HG02610 (cell line): ENCODE results near the gene CFI.

Experiments
- ATAC-seq: cut with Tn5 transposase; IDR thresholded peaks from one replicate; pipeline ENCODE4 v1.9.1; 2021; ENCODE audit warnings: mild to moderate bottlenecking, moderate library complexity; ENCODE audit not compliant: unreplicated experiment

The CFI gene

DNA sequence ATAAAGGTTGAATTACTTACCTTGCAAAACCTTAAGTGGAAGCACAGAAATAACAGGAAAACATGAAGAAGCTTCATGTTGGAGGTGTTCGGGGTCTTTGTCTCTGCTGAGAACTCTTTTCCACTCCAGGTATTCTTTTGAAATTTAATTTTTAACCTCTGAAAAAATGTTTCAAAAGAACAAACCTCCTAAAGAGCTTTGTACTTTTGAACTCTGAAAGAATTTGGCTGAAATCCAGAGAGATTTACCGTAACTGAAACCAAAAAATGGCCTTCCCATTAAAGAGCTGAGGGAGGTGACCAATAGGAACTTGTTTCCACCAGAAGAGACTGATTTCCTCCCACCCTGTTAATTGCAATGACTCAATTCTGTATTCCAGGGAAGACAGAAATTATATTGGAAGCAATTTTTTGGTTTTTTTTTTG lies at the start of gene CFI:
Gene CFI, minus strand, starts transcription at position 105 of the 425 bp plus-strand sequence. Its CDS starts 28 bp downstream, at position 77.
- ATAC-seq = no peak

DNA sequence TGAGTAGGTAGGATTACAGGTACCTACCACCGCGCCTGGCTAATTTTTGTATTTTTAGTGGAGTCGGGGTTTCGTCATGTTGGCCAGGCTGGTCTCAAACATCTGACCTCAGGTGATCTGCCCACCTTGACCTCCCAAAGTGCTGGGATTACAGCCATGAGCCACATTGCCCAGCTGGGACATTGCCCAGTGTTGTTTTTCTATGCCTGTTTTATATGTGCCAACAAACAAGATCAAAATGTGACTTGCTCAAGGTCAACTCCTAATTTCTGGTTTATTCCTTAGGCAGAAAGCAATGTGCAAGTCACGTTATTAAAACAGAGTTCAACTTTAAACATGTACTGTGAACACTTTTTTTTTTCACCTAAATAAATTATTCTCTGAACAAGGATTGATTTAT lies 48.8 kb upstream of the CFI start:
- no peak for ATAC-seq

DNA sequence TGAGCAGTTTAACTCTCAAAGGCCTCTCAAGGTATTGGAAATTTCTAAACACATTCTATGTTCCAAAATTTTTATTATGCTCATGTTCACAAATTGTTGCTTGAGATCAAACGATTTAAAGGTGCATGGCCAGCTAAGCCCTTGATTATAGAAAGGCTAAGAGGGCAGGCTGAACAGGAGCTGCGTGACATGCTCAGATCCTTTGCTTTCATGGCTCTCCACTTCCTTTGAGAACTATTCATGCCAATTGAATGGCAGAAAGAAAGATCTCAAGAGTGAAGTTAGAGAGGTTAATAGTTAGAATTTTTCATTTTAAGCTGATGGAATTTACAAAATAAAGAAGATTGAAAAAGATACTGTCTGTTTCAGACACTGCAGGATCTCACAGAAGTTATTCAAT lies 46.7 kb upstream of the CFI start:
- ATAC-seq = no peak

DNA sequence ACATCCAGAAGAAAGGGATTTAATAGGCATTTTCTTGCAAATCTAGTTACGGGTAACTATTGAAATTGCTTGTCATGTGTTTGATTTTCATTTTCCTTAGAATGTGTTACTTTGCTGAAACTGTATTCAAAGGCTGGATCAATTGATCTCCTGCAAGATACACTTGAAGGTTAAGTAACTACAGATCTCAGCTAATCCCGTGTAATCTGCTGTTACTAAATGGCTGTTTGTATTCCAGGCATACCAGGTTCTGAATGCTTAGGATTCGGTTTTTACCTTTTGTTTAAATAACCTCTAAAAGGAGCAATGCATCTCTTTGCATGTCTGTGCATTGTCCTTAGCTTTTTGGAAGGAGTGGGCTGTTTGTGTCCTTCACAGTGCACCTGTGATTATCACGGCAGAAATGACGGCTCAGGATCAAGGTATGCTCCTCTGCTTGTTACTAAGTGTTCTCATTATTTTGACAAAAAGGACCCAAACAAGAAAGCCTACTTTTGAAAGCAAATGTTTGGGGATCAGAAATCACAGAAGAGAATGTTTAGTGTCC lies 46.2 kb upstream of the CFI start, which contains the start of gene LRIT3:
Gene LRIT3, plus strand, starts transcription at position 212 of the 547 bp plus-strand sequence. Its CDS starts 95 bp downstream, at position 307.
- no peak for ATAC-seq

DNA sequence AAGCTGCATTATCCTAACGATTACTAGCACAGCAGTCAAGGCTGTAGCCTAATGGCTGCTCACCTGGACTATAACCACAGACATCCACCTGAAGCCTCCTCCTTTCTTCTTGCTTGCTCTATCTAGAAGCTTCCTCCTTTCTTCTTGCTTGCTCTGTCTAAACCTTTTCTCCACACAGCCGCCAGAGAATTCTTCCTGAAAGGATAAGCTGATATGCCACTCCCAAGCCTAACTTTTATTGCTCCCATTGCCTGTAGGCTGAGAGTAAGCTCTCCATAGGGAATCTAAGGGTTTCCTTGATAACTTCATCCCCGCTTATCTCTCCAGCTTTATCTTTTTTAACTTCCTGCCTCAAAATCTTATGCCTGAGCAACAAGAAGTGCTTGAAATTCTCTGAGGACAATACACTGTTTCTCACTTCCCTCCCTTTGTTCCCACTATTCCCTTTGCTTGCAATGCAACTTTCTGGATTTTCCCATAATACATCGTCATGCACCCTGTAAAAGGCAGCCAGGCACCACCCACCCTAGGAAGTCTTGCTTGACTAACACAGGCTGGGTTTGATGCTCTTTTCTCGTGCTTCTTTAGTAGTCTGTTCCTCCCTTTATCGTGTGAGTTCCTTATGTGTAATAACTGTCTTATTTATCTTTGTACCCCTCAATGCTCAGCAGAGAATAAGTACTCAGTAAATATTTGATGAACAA lies 44.7 kb upstream of the CFI start:
- no peak for ATAC-seq

DNA sequence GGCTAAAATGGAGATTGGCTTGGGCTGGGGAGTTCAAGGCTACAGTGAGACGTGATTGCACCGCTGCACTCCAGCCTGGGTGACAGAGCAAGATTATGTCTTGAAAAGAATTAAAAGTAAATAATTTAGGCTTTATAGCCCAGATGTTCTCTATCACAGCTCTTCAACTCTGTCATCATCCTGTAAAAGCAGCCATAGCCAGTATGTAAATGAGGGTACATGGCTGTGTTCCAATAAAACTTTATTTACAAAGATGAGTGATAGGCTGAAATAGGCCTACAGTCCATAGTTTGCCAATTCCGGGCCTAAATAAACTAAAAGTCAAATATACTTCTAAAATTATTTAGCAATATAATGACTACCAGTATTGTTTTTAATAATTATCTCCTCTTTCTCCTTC lies 35.2 kb upstream of the CFI start:
- no peak for ATAC-seq

DNA sequence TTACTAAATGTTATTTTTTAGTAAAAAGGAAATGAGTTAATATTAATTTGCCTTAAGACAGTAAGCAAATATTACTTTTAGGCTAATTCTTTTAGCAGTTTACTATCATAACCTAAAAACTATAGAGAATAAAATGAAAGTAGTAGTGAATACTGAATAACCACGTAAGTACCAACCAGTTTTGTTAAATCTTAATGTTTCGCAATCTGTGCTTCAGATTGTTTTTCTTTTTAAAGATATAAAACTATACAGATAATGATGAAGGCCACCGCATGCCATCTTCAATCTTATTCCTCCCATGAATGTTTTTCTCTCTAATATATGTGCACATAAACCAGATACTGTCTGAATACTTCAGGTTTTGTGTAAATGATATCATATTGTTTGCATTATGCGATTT lies 32.0 kb upstream of the CFI start:
- no peak for ATAC-seq

DNA sequence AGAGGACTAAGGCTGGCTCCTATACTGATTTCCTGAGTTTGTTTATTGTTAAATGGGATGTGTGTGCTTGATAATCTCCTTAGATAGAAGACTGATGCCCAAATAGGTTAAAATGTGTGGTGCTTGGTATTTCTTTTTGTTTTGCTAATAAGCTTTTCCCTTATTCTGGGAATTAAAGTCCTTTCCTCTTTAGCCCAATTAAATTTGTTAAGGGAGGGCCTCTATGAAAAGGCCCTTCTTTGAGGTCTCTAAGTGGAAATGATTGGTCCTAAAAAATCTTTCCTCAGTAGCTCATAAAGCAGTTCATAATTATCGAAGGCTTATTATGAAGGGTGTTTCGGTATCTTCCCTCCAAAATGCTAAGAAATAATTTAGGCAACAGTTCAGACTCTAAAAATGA lies 25.9 kb upstream of the CFI start, which contains the start of gene RRH:
Gene RRH, plus strand, starts transcription at position 301 of the 400 bp plus-strand sequence. Its CDS starts 56 bp downstream, at position 357.
- ATAC-seq = no peak

DNA sequence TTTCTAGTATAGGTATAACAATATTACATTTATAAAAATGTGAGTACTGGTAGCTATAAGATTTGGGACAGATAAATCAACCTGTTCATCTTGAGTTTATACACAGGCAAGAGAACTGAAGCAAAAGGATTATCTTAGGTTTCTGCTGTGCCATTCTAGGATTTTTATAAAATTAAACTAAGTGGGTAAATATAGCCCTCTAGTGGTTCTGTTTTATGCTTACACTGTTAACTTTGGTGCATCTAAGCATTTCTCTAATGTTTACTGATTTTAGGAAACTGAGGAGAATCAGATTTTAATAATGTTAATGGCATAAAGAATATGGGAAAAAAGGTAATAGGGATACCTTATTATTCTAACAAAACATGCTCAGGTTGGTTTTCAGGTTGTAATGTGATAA lies 24.9 kb upstream of the CFI start:
- ATAC-seq = peak; percentile 63

DNA sequence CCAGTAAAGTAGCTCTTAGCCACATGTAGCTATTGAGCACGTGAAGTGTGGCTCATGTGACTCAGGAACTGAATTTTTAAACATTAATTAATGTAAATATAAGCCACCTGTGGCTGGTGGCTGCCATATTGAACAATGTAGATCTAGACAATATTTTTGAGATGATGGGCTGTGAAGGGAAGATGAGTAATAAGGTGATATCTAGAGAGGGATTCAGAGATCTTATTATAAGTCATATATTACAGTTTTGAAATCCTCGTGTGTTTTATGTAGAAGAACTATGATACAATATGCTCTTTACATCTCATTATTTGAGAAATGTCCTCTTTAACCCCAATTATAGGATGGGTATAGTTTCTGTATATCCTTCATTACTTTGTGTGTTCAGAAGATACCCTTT lies 19.4 kb upstream of the CFI start:
- no peak for ATAC-seq

DNA sequence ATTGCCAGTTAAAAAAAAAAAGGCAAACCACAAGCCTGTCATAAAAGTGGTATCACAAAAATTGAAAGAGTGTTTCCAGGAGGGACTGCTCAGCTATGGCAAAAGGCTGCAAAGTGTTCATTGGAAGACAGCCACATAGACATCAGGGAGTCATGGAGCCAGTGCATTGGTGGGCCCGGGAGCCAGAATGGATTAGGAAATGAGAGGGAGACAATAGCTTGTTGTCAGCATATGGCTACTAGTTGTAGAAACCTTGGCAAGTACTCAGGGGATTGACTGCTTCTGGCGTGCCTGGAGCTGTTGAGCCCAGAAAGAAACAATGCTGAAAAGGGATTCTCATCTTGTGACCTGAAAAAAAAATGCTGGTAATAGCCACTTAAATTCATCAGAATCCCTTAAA lies 18.8 kb upstream of the CFI start:
- no peak for ATAC-seq

DNA sequence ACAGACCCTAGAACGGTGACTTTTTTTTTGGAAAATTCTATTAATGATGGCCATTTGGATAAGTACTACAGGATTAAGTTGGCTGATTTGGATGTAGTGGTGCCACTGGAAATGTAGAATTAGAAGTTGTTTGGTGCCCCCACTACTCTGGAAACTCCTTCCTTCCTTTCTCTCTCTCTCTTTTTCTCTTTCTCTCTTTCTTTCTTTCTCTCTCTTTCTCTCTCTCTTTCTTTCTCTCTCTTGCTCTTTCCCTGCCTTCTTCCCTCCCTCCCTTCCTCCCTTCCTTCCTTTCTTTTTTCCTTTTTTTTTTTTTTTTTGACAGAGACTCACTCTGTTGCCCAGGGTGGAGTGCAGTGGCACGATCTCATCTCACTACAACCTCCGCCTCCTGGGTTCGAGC lies 16.5 kb upstream of the CFI start:
- no peak for ATAC-seq

DNA sequence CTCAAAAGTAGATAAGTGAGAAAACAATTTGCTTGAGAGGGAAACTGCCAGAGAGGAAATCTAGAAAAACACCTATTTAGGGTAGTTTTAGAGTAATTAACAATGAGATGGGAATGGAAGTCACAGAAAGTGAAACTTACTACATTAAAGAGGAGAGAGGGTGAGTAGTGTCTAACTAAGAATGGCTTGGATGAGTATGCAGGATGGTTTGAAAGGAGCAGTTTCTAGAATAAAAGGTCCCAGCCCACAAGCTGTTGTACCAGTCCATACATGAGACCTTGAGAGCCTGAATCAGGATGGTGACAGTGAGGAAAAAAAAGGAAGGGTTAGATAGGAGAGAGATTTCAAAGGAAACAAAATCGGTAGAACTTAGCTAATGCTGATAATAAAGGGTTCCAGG lies 15.1 kb upstream of the CFI start:
- ATAC-seq = no peak

DNA sequence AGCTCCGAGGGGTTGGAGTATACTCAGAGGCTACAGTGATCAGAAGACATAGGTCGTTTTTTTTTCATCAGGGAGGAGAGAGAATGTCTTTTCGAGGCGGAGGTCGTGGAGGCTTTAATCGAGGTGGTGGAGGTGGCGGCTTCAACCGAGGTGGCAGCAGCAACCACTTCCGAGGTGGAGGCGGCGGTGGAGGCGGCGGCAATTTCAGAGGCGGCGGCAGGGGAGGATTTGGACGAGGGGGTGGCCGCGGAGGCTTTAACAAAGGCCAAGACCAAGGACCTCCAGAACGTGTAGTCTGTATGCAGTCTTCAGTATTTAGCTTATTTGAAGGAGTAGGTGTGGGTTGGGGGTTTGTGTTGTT lies 14.3 kb upstream of the CFI start:
- no peak for ATAC-seq

DNA sequence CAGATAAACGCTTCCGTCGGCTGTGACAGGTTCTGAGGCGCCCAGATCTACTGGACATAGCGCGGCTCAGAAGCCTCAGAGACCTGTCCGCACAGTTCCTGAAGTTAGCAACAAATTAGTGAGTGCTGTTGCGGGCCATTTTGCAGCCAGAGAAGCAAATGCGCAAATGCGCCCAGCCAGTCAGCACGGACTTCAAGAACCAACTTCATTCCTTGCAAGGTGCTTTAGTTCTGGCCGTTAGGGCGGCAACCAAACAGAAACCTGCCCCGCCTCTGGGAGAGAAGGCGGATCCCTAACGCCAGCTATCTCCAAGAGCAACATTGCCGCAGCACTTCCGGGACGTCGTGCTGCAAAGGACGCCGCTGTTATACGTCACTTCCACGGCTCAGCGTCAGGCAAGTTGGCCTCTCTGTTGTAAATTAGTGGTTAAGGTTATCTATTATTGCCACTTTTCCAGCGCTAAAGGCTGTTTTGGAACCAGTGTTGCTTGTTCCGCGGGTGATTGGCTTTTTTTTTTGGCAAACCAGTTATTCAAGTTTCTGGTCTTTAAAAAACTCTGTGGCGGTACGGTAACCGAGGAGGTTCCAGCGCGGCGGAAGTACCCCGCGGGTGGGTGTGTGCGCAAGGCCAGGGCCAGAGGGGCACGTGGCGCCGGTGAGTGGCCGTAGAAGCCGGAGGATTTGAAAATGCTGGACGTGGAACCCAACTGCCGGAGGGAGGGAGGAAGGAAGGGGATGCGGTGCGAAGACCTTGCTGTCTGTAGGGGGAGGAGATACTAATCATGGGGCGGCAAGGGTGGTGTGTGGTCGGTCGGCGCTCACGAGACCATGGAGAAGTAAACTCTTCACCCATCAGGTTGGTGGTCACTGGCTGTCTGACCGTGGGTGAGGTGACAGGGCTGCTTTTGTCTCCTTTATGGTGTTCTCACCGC lies 13.6 kb upstream of the CFI start, which contains the start of gene GAR1:
Gene GAR1, plus strand, starts transcription at position 612 of the 931 bp plus-strand sequence. CDS start 403 bp downstream, outside the sequence.
- ATAC-seq = peak; percentile 100

DNA sequence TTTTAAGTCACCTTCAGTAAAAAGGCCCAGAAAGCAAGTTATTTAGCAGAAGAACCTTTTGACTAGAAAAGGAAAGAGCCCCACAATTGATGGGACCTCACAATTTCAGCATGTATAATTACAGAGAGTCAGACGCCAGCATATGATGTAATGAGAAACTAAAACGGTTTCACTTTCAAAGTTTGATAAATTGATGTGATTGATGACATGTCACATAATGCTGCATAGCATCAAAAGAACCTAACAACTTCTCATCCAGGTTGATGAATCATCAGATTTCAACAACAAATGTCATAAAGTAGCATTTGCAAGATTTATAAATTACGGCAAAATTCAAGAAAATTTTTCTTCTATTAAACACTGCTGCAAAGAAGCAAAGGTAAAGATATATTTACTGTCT lies 9.9 kb upstream of the CFI start:
- no peak for ATAC-seq

DNA sequence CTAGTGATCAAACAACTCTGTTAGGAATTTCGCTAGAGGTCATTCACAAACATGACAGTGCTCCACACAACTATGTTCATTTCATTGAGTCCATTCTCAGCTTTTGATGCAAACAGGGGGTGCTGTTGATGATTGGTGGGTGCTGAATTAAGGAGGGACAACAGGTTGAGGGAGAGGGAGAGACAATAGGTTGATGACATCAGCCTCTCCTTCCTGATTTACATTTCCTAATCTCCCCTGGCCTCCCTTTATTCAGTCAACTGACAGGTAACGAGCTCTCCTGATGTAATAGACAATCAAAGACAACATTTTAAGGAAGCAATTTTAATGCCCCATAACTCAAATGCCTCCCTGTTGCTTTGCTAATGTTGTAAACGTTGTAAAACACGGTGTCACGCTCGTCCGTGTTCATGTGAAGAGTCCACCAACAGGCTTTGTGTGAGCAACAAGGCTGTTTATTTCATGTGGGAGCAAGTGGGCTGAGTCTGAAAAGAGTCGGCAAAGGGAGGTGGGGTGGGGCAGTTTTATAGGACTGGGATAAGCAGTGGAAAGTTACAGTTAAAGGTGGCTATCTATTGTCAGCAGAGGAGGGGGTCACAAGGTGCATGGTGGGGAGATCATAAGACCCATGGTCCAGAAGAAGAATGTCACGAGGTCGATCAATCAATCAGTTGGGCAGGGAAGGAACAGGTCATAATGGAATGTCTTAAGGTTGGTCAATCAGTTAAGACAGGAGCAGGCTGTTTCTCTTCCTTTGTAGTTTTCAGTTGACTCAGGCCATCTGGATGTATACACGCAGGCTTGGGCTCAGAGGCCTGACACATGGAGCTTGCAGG lies 9.0 kb upstream of the CFI start:
- ATAC-seq = no peak

DNA sequence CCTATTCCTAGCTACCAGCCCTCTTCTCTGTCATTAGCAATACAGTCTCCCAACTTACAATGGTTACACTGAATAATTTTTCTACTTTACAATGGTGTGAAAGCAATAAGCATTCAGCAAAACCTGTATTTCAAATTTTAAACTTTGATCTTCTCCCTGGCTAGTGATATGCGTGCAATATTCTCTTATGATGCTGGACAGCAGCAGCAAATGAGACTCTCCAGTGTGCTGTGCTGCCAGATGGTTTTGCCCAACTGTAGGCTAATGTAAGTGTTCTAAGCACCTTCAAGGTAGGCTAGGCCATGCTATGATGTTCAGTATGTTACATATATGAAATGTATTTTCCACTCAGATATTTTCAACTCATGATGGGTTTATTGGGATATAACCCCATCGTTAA lies 7.9 kb upstream of the CFI start:
- ATAC-seq = no peak

DNA sequence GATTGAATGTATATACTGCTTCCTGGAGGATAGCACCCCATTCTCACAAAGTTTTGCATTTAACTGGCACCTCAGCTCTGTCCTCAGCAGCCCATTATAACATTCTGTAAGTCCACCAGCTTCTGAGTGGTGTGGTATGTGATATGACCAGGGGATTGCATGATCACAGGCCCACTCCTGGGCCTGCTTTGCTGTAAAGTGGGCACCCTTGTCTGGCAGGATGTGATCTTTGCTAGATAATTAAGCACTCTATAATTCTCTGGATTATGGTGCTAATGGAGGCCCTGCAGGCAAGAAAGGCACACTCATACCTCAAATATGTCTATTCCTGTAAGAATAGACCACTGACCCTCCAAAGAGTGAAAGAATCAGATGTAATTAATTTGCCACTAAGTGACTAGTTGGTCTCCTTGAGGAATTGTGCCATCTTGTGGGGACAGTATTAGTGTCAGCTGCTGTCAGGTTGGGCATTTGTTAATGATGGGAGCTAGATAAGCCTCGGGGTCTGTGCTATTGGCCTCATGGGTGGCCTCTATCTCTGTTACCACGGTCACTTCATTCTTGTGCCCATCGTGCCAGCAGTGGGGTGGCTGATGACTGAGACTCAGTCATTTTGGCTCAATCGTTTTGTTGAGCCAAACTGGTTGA lies 2.2 kb upstream of the CFI start:
- ATAC-seq = peak; percentile 77

DNA sequence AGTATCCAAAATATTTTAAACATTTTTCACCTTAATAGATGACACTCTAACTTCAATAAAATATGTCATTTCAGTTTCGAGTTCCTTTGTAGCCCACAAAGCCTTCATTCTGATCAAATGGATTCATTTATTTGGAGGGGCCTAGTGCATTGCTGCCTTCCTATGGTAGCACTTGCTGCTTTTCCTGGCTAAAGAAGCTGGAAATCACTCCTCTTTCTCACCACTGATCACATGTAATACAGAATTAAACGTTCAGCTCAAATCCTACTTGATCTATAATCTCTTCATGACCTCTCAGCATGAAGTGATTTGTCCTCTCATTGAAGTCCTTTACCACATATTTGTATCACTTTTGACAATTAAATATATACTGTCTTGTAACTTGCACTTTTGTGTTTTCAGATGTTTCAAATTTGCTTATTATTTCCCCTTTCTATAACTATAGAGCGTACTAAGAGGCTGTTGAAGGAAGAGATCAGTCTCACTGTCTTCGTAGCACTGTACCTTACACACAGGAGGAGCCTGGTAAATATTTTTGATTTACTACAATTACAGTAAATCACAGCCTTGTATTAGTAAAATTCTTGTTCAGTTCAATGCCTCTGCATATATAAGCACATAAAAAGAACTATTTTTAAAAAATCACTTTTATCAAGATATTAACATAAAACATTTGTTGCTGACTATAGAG lies 555 bp downstream of the CFI start:
- no peak for ATAC-seq
